GM23248 (cell line): ENCODE data around the gene BCL2L12.

Experiments used
- EZH2 ChIP-seq: fragments of 200-600 bp; sonication (generic); IDR thresholded peaks from 2 replicates; pipeline ENCODE4 v1.6.1; 2018; ENCODE audit warnings: antibody characterized with exemption, mild to moderate bottlenecking; ENCODE audit not compliant: insufficient read depth, poor library complexity, severe bottlenecking
- EZH2phosphoT487 ChIP-seq: fragments of 200-600 bp; sonication (generic); IDR thresholded peaks from 2 replicates; pipeline ENCODE4 v1.6.1; 2018; ENCODE audit warnings: antibody characterized with exemption, moderate library complexity, mild to moderate bottlenecking, low read depth; ENCODE audit not compliant: insufficient read depth

- TF ChIP-seq EZH2, result no peak
- no peak for TF ChIP-seq EZH2phosphoT487
These were observed 3.8 kb downstream of the BCL2L12 start for GRCh38 chr19:49669516-49669915.
